Mesothelial cell of epicardium (in vitro differentiated cells): ENCODE results near the gene KCNJ3. TPM values are rescaled to one million over a fixed set of nuclear protein-coding genes. Genes with fewer than 3 reads are reported as not detected.

Experiments used
- DNase-seq, 2 experiments: peaks; one replicate each; pipeline ENCODE4 v3.0.0; 2021; ENCODE audit warnings: low spot score in 2 of 2; ENCODE audit not compliant: unreplicated experiment in 2 of 2
- H3K27ac Mint-ChIP-seq: 2 replicates; pipeline ENCODE4 v1.8.0; 2021; ENCODE audit warnings: mixed read lengths
- H3K27me3 Mint-ChIP-seq: 2 replicates; pipeline ENCODE4 v1.8.0; 2021; ENCODE audit warnings: low read depth, mixed read lengths
- H3K36me3 Mint-ChIP-seq: 2 replicates; pipeline ENCODE4 v1.8.0; 2021; ENCODE audit warnings: mixed read lengths
- H3K4me1 Mint-ChIP-seq: 2 replicates; pipeline ENCODE4 v1.8.0; 2021; ENCODE audit warnings: mixed read lengths
- H3K4me3 Mint-ChIP-seq: 2 replicates; pipeline ENCODE4 v1.8.0; 2021; ENCODE audit warnings: mild to moderate bottlenecking, moderate library complexity, mixed read lengths
- H3K9me3 Mint-ChIP-seq: 2 replicates; pipeline ENCODE4 v1.8.0; 2021; ENCODE audit warnings: mixed read lengths
- CTCF ChIP-seq: fragments of 200-600 bp; sonication (generic); IDR thresholded peaks from one replicate; pipeline ENCODE4 v1.5.0; 2021; ENCODE audit warnings: antibody characterized with exemption; ENCODE audit not compliant: unreplicated experiment
- total RNA-seq: library from RNA; stranded (reverse); gene quantifications from 3 replicates; pipeline ENCODE4 v1.2.1, GENCODE V29; 2021

Gene KCNJ3
- total RNA-seq, 1 donor from 2014 or later: 1.4 TPM

GRCh38 chr2:154724194-154724797 is 25.8 kb downstream of the KCNJ3 start:
- peaks cover 7% of the 10 kb centered on the region for H3K36me3 Mint-ChIP-seq
- peaks cover 13% of the 10 kb centered on the region for H3K9me3 Mint-ChIP-seq
- H3K27me3 Mint-ChIP-seq: no peaks in the 10 kb centered on the region
- H3K4me1 Mint-ChIP-seq: peaks cover 11% of the 10 kb centered on the region
- no peak overlapping the region for H3K4me3 Mint-ChIP-seq
- H3K27ac Mint-ChIP-seq: no peak overlapping the region
- no peak for DNase-seq
- no peak for TF ChIP-seq CTCF

GRCh38 chr2:154740361-154740760 is 41.9 kb downstream of the KCNJ3 start:
- DNase-seq: no peak
- H3K27ac Mint-ChIP-seq: no peak overlapping the region
- peaks cover 18% of the 10 kb centered on the region for H3K9me3 Mint-ChIP-seq
- no peaks in the 10 kb centered on the region for H3K4me1 Mint-ChIP-seq
- H3K27me3 Mint-ChIP-seq: peaks cover 9% of the 10 kb centered on the region
- no peak overlapping the region for H3K4me3 Mint-ChIP-seq
- TF ChIP-seq CTCF: no peak
- H3K36me3 Mint-ChIP-seq: no peaks in the 10 kb centered on the region

GRCh38 chr2:154758871-154759270 is 60.4 kb downstream of the KCNJ3 start:
- H3K27me3 Mint-ChIP-seq: no peaks in the 10 kb centered on the region
- no peak for DNase-seq
- H3K27ac Mint-ChIP-seq: no peak overlapping the region

GRCh38 chr2:154762638-154763037 is 64.1 kb downstream of the KCNJ3 start:
- no peaks in the 10 kb centered on the region for H3K4me1 Mint-ChIP-seq
- H3K36me3 Mint-ChIP-seq: no peaks in the 10 kb centered on the region

More at GRCh38 chr2:154758871-154759270, 60.4 kb downstream of the KCNJ3 start:
- Mint-ChIP-seq H3K4me3 (no peak overlapping the region), H3K36me3 (no peaks in the 10 kb centered on the region), H3K9me3 (peaks cover 11% of the 10 kb centered on the region), H3K4me1 (no peaks in the 10 kb centered on the region)
- TF ChIP-seq CTCF: no peak

GRCh38 chr2:154771664-154772284 is 73.3 kb downstream of the KCNJ3 start:
- Mint-ChIP-seq H3K9me3 (no peaks in the 10 kb centered on the region), H3K4me3 (no peak overlapping the region), H3K36me3 (no peaks in the 10 kb centered on the region), H3K4me1 (no peaks in the 10 kb centered on the region), H3K27me3 (peaks cover 6% of the 10 kb centered on the region), H3K27ac (no peak overlapping the region)
- no peak for DNase-seq
- TF ChIP-seq CTCF: no peak

More at GRCh38 chr2:154762638-154763037, 64.1 kb downstream of the KCNJ3 start:
- Mint-ChIP-seq H3K9me3 (peaks cover 11% of the 10 kb centered on the region), H3K27me3 (no peaks in the 10 kb centered on the region), H3K4me3 (no peak overlapping the region), H3K27ac (no peak overlapping the region)
- no peak for TF ChIP-seq CTCF
- DNase-seq: no peak
